ENCODE data around the gene GNAS-AS1. TPM values are rescaled to one million over a fixed set of nuclear protein-coding genes. Genes with fewer than 3 reads are reported as not detected.

Gene GNAS-AS1
- total and polyA plus RNA-seq, 11 donors: 0.17 to 0.91 (median 0.29) TPM; not detected in 2

DNA sequence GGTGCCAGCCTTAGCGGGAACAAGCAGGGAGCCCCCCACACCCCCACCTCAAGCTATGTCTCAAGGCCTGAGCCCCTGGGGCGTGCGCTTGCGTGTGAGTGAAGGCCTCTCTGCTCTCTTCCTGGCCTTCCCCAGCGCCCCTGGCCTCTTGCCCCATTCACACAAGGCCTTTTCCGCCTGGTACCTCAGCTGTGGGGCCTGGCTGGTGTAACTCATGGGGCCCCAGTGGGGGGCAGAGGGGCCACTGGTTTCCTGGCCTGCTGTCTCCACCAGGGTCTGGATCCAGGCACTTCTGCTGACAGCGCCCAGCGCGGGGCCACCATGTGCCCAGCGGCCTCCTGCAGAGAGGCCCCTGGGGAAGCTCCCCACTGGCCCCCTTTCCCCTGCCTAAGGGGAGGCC lies 34.7 kb downstream of the GNAS-AS1 start:
- Histone ChIP-seq H3K36me3 (no peaks in the 10 kb centered on the region), H3K9me3 (no peaks in the 10 kb centered on the region), H3K27ac (no peak overlapping the region), H3K27me3 (peaks cover 0 to 14% (median 0%) of the 10 kb centered on the region in 9 donors), H3K4me3 (no peak overlapping the region), H3K4me1 (no peaks in the 10 kb centered on the region)
- intact Hi-C loops (cut with DNase I): no loop called here
- ATAC-seq: no peak
- TF ChIP-seq POLR2A (IDR thresholded peaks at IDR 0.05) (no peak), CTCF (IDR thresholded peaks at IDR 0.05) (no peak)
- WGBS, 4 donors: 91 to 94% (median 93%) methylated on average over 7 to 10 of the region's 10 CpGs
- DNase-seq: no peak

GRCh38 chr20:58815448-58815847 lies 35.3 kb downstream of the GNAS-AS1 start:
- Histone ChIP-seq H3K4me3 (no peak overlapping the region), H3K27me3 (peaks cover 0 to 17% (median 3%) of the 10 kb centered on the region in 9 donors), H3K27ac (no peak overlapping the region), H3K36me3 (no peaks in the 10 kb centered on the region), H3K4me1 (no peaks in the 10 kb centered on the region), H3K9me3 (no peaks in the 10 kb centered on the region)
- DNase-seq (no peak), ATAC-seq (no peak)
- 70 to 84% (median 79%) methylated on average over 8 to 11 of the region's 11 CpGs for WGBS, 4 donors
- intact Hi-C loops (cut with DNase I): no loop called here
- TF ChIP-seq POLR2A (IDR thresholded peaks at IDR 0.05) (no peak), CTCF (IDR thresholded peaks at IDR 0.05) (no peak)

GRCh38 chr20:58813369-58813768 lies 37.3 kb downstream of the GNAS-AS1 start:
- 80 to 89% (median 86%) methylated on average over 8 of the region's 8 CpGs for WGBS, 4 donors
- Histone ChIP-seq H3K27ac (no peak overlapping the region), H3K9me3 (no peaks in the 10 kb centered on the region), H3K4me3 (no peak overlapping the region), H3K4me1 (no peaks in the 10 kb centered on the region), H3K36me3 (no peaks in the 10 kb centered on the region), H3K27me3 (peaks cover 0 to 31% (median 3%) of the 10 kb centered on the region in 9 donors)
- ATAC-seq (peak in 1 of 4 donors; percentile 7), DNase-seq (no peak)
- TF ChIP-seq POLR2A (IDR thresholded peaks at IDR 0.05) (no peak), CTCF (IDR thresholded peaks at IDR 0.05) (no peak)
- intact Hi-C loops (cut with DNase I): no loop called here

DNA sequence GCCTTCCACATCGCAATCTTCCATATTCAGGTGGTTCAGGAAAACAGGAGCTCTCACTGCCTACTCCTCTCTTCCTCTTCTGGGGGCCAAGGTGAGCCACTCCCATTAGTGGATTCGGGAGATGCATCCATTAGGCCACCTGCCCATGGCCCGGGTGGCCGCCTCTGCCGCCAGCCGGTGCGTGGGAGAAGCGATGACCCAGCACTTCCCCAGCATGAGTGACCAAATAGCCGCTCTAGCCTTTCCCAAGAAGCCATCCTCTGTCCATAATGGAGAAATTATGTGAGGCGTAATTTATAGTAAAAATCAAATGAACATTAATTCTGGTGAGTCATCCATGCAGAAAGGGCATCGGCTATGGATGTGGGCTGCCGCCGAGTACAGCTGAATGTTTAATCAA lies 39.4 kb downstream of the GNAS-AS1 start:
- WGBS, 4 donors: 92 to 95% (median 93%) methylated on average over 13 of the region's 13 CpGs
- H3K4me1 ChIP-seq: no peaks in the 10 kb centered on the region
- no peaks in the 10 kb centered on the region for H3K36me3 ChIP-seq
- intact Hi-C loops (cut with DNase I): no loop called here
- TF ChIP-seq POLR2A (IDR thresholded peaks at IDR 0.05) (no peak), CTCF (IDR thresholded peaks at IDR 0.05) (no peak)
- no peak overlapping the region for H3K27ac ChIP-seq
- no peaks in the 10 kb centered on the region for H3K9me3 ChIP-seq
- H3K4me3 ChIP-seq: no peak overlapping the region
- peaks cover 0 to 31% (median 6%) of the 10 kb centered on the region in 9 donors for H3K27me3 ChIP-seq
- ATAC-seq (no peak), DNase-seq (peak in 1 of 5 donors; percentile 10)

All from heart left ventricle (tissue), 16 donors.